ENCODE measurements around the gene THSD7A.

Gene THSD7A

GRCh38 chr7:11698384-11698871 is 133.6 kb downstream of the THSD7A start:
- TF ChIP-seq CTCF (IDR thresholded peaks at IDR 0.05; ENCODE audit: low read depth, low read length), result no peak
- H3K4me3 ChIP-seq (ENCODE audit: low read depth, low read length), result no peak overlapping the region

- TF ChIP-seq CTCF (IDR thresholded peaks at IDR 0.05; ENCODE audit: low read depth, low read length), result no peak
- H3K4me3 ChIP-seq (ENCODE audit: low read depth, low read length), result no peak overlapping the region
Observed at GRCh38 chr7:11690395-11690794, 141.6 kb downstream of the THSD7A start.

- no peak overlapping the region for H3K4me3 ChIP-seq (ENCODE audit: low read depth, low read length)
- no peak for TF ChIP-seq CTCF (IDR thresholded peaks at IDR 0.05; ENCODE audit: low read depth, low read length)
Observed at GRCh38 chr7:11689096-11689495, 142.9 kb downstream of the THSD7A start.

GRCh38 chr7:11681461-11681860 is 150.5 kb downstream of the THSD7A start:
- no peak for TF ChIP-seq CTCF (IDR thresholded peaks at IDR 0.05; ENCODE audit: low read depth, low read length)
- no peak overlapping the region for H3K4me3 ChIP-seq (ENCODE audit: low read depth, low read length)

- TF ChIP-seq CTCF (IDR thresholded peaks at IDR 0.05; ENCODE audit: low read depth, low read length), result no peak
- H3K4me3 ChIP-seq (ENCODE audit: low read depth, low read length), result no peak overlapping the region
Observed at GRCh38 chr7:11675163-11675562, 156.8 kb downstream of the THSD7A start.

GRCh38 chr7:11668727-11669126 is 163.3 kb downstream of the THSD7A start:
- TF ChIP-seq CTCF (IDR thresholded peaks at IDR 0.05; ENCODE audit: low read depth, low read length), result no peak
- no peak overlapping the region for H3K4me3 ChIP-seq (ENCODE audit: low read depth, low read length)

GRCh38 chr7:11667810-11668185 is 164.2 kb downstream of the THSD7A start:
- H3K4me3 ChIP-seq (ENCODE audit: low read depth, low read length), result no peak overlapping the region
- TF ChIP-seq CTCF (IDR thresholded peaks at IDR 0.05; ENCODE audit: low read depth, low read length), result no peak
